ENCODE measurements around the gene CDR2L. TPM values are rescaled to one million over a fixed set of nuclear protein-coding genes. Genes with fewer than 3 reads are reported as not detected.
"Not testable (repeated sequence)": the region's sequence is repeated elsewhere in the genome, so short reads cannot be mapped to it uniquely, and the experiment has no call there.

Gene CDR2L
- total RNA-seq, 2 experiments from 2014 or later: 0.11 to 0.14 TPM

DNA sequence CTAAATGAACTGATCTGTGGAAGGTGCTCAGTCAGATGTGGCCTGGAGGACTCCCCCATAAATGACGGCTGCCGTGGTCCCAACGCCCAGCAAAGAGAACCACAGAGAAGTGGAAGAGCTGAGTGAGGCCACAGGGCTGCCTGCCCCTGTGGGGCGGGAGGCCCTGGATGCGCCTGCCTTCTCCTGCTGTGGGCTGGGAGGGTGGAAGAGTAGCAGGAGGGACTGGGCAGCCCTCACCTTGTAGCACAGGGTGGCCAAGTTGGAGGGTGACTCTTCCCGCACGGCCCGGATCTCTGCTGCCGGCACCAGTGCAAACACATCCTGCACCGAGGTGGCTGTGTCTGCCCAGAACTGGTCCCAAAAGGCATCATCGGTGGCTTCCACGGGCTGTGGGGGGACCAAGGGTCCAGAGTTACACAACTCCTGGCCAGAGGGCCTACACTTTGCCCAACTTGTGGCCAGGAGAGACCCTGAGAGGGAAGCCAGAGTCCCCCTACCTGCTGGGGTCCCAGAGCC, 23.1 kb upstream of the CDR2L start:
- no peak for ATAC-seq (ENCODE audit: low read depth)
- H3K9me3 Mint-ChIP-seq: no peaks in the 10 kb centered on the region
- peaks cover 7% of the 10 kb centered on the region for H3K4me1 Mint-ChIP-seq
- H3K4me3 Mint-ChIP-seq: no peak overlapping the region
- no peak overlapping the region for H3K27ac Mint-ChIP-seq
- POLR2A ChIA-PET: no interaction called here
- H3K27me3 Mint-ChIP-seq: peaks cover 5% of the 10 kb centered on the region
- H3K36me3 Mint-ChIP-seq: no peaks in the 10 kb centered on the region
- DNase-seq: no peak

- Mint-ChIP-seq H3K27me3 (peaks cover 5% of the 10 kb centered on the region), H3K4me3 (no peak overlapping the region), H3K4me1 (peaks cover 7% of the 10 kb centered on the region), H3K9me3 (no peaks in the 10 kb centered on the region), H3K27ac (peak overlapping the region; percentile 37), H3K36me3 (no peaks in the 10 kb centered on the region)
- ATAC-seq (ENCODE audit: low read depth) (no peak), DNase-seq (no peak)
- POLR2A ChIA-PET: no interaction called here
Observed at GRCh38 chr17:74964988-74965622, 22.3 kb upstream of the CDR2L start.

- POLR2A ChIA-PET: interaction anchor here (0.7 kb wide), 1 partner anchor 68 kb away, joined by 3 read pairs; no protein-coding TSS in a partner anchor
- no peak for DNase-seq
- no peak for ATAC-seq (ENCODE audit: low read depth)
- no peak overlapping the region for H3K4me3 Mint-ChIP-seq
- H3K4me1 Mint-ChIP-seq: peaks cover 6% of the 10 kb centered on the region
- peaks cover 23% of the 10 kb centered on the region for H3K27me3 Mint-ChIP-seq
- H3K9me3 Mint-ChIP-seq: no peaks in the 10 kb centered on the region
- H3K27ac Mint-ChIP-seq: no peak overlapping the region
- no peaks in the 10 kb centered on the region for H3K36me3 Mint-ChIP-seq
Observed at GRCh38 chr17:74968361-74968780, 19.1 kb upstream of the CDR2L start.

DNA sequence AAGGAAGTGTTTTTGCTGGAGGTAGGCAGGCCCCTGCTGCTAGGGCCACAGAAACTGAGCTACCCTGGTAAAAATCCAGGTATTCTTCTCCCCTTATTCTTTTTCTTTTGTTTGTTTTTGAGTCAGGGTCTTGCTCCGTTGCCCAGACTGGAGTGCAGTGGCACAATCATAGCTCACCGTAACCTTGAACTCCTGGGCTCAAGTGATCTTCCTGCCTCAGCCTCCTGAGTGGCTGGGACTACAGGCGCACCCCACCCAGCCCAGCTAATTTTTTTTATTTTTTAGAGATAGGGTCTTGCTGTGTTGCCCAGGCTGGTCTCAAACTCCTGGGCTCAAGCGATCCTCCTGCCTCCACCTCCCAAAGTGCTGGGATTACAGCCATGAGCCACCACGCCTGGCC, 17.9 kb upstream of the CDR2L start:
- Mint-ChIP-seq H3K27ac (peak overlapping the region; percentile 9), H3K27me3 (peaks cover 34% of the 10 kb centered on the region)
- H3K9me3 Mint-ChIP-seq; H3K4me3 Mint-ChIP-seq; H3K4me1 Mint-ChIP-seq; POLR2A ChIA-PET; H3K36me3 Mint-ChIP-seq; DNase-seq; ATAC-seq (ENCODE audit: low read depth): not testable (repeated sequence)

DNA sequence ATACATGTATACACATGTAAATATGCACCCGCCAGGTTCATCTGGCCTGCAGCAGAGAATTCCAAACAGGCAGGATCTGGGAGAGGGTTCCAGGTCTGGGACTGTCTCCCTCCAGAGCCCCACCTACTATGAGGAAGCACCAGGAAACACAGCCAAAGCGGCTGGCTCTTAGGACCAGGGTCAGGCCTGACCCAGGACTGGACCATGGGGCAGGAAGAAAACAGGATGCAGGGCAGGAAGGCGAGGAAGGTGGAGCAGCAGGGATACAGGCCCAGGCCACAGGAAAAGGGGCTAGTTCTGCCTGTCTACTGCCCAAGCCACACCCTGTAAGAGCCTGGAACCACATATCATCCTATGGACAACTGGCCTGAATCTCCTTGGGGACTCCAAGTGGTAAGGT, 17.0 kb upstream of the CDR2L start:
- DNase-seq (no peak), ATAC-seq (ENCODE audit: low read depth) (no peak)
- H3K4me3 Mint-ChIP-seq: no peak overlapping the region
- no peaks in the 10 kb centered on the region for H3K36me3 Mint-ChIP-seq
- POLR2A ChIA-PET: no interaction called here
- peaks cover 6% of the 10 kb centered on the region for H3K4me1 Mint-ChIP-seq
- H3K27me3 Mint-ChIP-seq: peaks cover 38% of the 10 kb centered on the region
- no peak overlapping the region for H3K27ac Mint-ChIP-seq
- no peaks in the 10 kb centered on the region for H3K9me3 Mint-ChIP-seq

DNA sequence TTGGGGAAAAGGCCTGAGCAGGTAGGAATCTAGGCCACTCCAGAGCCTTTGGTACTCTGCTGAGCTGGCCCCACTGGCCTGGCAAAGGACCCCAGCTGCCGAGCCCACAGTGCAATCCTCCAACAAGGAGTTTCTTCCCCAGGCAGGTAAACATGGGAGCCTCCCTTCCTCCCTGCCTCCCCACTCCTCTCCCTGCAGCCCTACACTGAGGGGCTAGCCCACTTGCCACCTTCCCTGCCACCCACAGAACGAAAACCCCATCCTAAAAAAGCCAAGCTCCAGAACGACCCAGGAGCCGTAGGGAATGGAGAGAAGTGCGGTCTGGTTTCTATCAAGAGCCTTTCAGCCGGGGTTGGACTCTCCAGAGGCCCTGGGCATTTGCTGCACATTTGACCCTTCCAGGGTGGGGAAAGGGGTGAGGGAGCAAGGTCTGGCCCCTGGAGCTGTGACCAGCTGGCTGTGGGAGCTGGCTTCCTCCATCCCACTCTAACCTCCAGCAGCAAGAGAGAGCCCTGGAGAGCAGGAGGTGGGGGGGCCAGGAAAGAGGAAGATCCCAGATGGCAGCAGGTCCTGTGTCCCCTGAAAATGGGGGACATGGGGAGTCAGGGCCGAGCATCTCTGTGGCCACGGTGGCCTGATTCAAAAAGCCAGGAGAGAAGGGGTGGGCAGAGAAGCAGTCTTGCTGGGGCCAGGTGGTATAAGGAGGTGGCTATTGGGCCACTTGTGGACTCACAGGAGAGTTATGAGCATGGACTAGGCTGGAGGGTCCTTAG, 16.2 kb upstream of the CDR2L start:
- H3K9me3 Mint-ChIP-seq: no peaks in the 10 kb centered on the region

GRCh38 chr17:74971842-74972106, 15.7 kb upstream of the CDR2L start:
- POLR2A ChIA-PET: interaction anchor here (1.4 to 1.7 kb wide), 2 partner anchors 16 to 41 kb away, joined by 3 to 5 read pairs; partner anchors contain the start of gene MRPL58
- Mint-ChIP-seq H3K4me3 (peak overlapping the region; percentile 42), H3K27me3 (peaks cover 44% of the 10 kb centered on the region), H3K27ac (no peak overlapping the region), H3K36me3 (no peaks in the 10 kb centered on the region), H3K9me3 (no peaks in the 10 kb centered on the region), H3K4me1 (peaks cover 3% of the 10 kb centered on the region)
- ATAC-seq (ENCODE audit: low read depth) (no peak), DNase-seq (no peak)

More for the DNA sequence above, 16.2 kb upstream of the CDR2L start:
- H3K4me1 Mint-ChIP-seq: peaks cover 5% of the 10 kb centered on the region
- no peak overlapping the region for H3K27ac Mint-ChIP-seq
- POLR2A ChIA-PET: interaction anchor here (1.4 to 1.7 kb wide), 2 partner anchors 17 to 42 kb away, joined by 3 to 5 read pairs; partner anchors contain the start of gene MRPL58
- peak overlapping the region; percentile 42 for H3K4me3 Mint-ChIP-seq
- H3K27me3 Mint-ChIP-seq: peaks cover 43% of the 10 kb centered on the region
- ATAC-seq (ENCODE audit: low read depth) (no peak), DNase-seq (no peak)
- H3K36me3 Mint-ChIP-seq: no peaks in the 10 kb centered on the region

GRCh38 chr17:74972107-74972972, 15.1 kb upstream of the CDR2L start, which contains the start of gene HID1:
Gene HID1 (minus strand): TSS chr17:74972759. CDS start chr17:74972656, 103 bp downstream.
- Mint-ChIP-seq H3K4me1 (peaks cover 3% of the 10 kb centered on the region), H3K36me3 (no peaks in the 10 kb centered on the region), H3K27ac (no peak within 1 kb of the TSS), H3K27me3 (peaks cover 44% of the 10 kb centered on the region), H3K9me3 (no peaks in the 10 kb centered on the region), H3K4me3 (peak within 1 kb of the TSS; percentile 71)
- POLR2A ChIA-PET: interaction anchor here (0.6 to 1.7 kb wide), 7 partner anchors 10 to 232 kb away, joined by 3 to 5 read pairs (median 3); partner anchors contain the start of genes ARMC7 and MRPL58
- DNase-seq (peak; percentile 82), ATAC-seq (ENCODE audit: low read depth) (peak; percentile 83)

- no peak for DNase-seq
- Mint-ChIP-seq H3K4me3 (peak overlapping the region; percentile 71), H3K36me3 (no peaks in the 10 kb centered on the region), H3K27ac (no peak overlapping the region), H3K27me3 (peaks cover 44% of the 10 kb centered on the region), H3K4me1 (peaks cover 3% of the 10 kb centered on the region), H3K9me3 (no peaks in the 10 kb centered on the region)
- ATAC-seq (ENCODE audit: low read depth): no peak
- POLR2A ChIA-PET: interaction anchor here (0.6 to 1.7 kb wide), 7 partner anchors 11 to 231 kb away, joined by 3 to 7 read pairs (median 4); partner anchors contain the start of genes ARMC7 and MRPL58
Observed at GRCh38 chr17:74972973-74973328, 14.5 kb upstream of the CDR2L start.

- POLR2A ChIA-PET: no interaction called here
- Mint-ChIP-seq H3K9me3 (no peaks in the 10 kb centered on the region), H3K27ac (no peak overlapping the region), H3K36me3 (no peaks in the 10 kb centered on the region), H3K4me1 (peaks cover 5% of the 10 kb centered on the region), H3K4me3 (no peak overlapping the region), H3K27me3 (peaks cover 55% of the 10 kb centered on the region)
- DNase-seq: no peak
- ATAC-seq (ENCODE audit: low read depth): no peak
Observed at GRCh38 chr17:74975943-74976342, 11.5 kb upstream of the CDR2L start.

- H3K4me3 Mint-ChIP-seq: no peak overlapping the region
- H3K27ac Mint-ChIP-seq: no peak overlapping the region
- peaks cover 13% of the 10 kb centered on the region for H3K4me1 Mint-ChIP-seq
- ATAC-seq (ENCODE audit: low read depth) (no peak), DNase-seq (no peak)
- peaks cover 56% of the 10 kb centered on the region for H3K27me3 Mint-ChIP-seq
- H3K9me3 Mint-ChIP-seq: no peaks in the 10 kb centered on the region
- H3K36me3 Mint-ChIP-seq: no peaks in the 10 kb centered on the region
- POLR2A ChIA-PET: no interaction called here
Observed at GRCh38 chr17:74977802-74978201, 9.6 kb upstream of the CDR2L start.

- Mint-ChIP-seq H3K9me3 (no peaks in the 10 kb centered on the region), H3K4me3 (no peak overlapping the region), H3K4me1 (peaks cover 9% of the 10 kb centered on the region), H3K27me3 (peaks cover 56% of the 10 kb centered on the region), H3K36me3 (no peaks in the 10 kb centered on the region), H3K27ac (no peak overlapping the region)
- no peak for DNase-seq
- no peak for ATAC-seq (ENCODE audit: low read depth)
- POLR2A ChIA-PET: no interaction called here
Observed at GRCh38 chr17:74978240-74978639, 9.2 kb upstream of the CDR2L start.
